ENCODE measurements around the gene DCC. TPM values are rescaled to one million over a fixed set of nuclear protein-coding genes. Genes with fewer than 3 reads are reported as not detected.

The DCC gene
- total and polyA plus RNA-seq, 2 of the 8 experiments (the other 6 are each of a cell fraction or from before 2014, with no cell fraction given) = 0.14 to 1.4 TPM

DNA sequence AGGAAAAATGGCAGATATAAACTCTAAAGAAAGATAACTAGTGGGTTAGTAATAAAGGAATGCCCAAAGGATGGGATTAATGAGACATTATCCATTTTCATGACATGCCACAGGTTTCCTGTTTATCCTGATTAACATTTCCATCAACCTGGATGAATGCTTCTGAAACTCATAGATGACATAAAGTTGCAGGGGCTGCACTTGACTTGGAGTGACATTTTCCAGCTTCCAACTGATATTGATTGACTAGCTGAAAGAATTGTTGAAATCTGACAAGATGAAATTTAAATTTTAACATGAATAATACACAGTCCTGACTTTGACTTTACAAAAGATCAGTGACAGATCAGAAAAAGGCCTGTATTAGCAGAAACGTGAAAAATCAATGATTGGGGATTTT lies 214.2 kb downstream of the DCC start:
- Histone ChIP-seq H3K79me2 (ENCODE audit: control insufficient read depth in 1 of 2, insufficient read depth in 2 of 2, low read length in 2 of 2) (no peaks in the 10 kb centered on the region), H3K4me2 (ENCODE audit: insufficient read depth in 1 of 2, low read depth in 2 of 2, low read length in 2 of 2) (no peak overlapping the region)
- no peak for FAIRE-seq

More for the DNA sequence above, 214.2 kb downstream of the DCC start:
- Histone ChIP-seq H4K20me1 (replicated peaks in 1 of 2; ENCODE audit: control insufficient read depth in 1 of 2, insufficient read depth in 2 of 2, low read length in 2 of 2) (peaks cover 0 to 2% of the 10 kb centered on the region in 2 experiments), H3K4me3 (ENCODE audit: extremely low read depth in 1 of 4, insufficient read depth in 2 of 4, low read depth in 3 of 4, low read length in 4 of 4) (no peak overlapping the region), H3K27me3 (replicated peaks in 1 of 4; ENCODE audit: control insufficient read depth in 3 of 4, extremely low read depth in 1 of 4, insufficient read depth in 3 of 4, low read length in 3 of 4) (no peaks in the 10 kb centered on the region), H2AFZ (ENCODE audit: low read length) (no peak overlapping the region), H3K18ac (ENCODE audit: extremely low read depth, low read length) (no peak overlapping the region), H3K4me1 (replicated peaks in 1 of 4; ENCODE audit: control insufficient read depth in 3 of 4, insufficient read depth in 4 of 4, low read length in 3 of 4) (no peaks in the 10 kb centered on the region), H2AK5ac (ENCODE audit: low read depth, low read length) (no peak overlapping the region), H4K8ac (ENCODE audit: extremely low read depth, insufficient read depth, low read length) (no peak overlapping the region), H3K27ac (ENCODE audit: low read depth, low read length) (no peak overlapping the region), H3K79me1 (ENCODE audit: low read depth, low read length) (no peaks in the 10 kb centered on the region), H4K91ac (replicated peaks; ENCODE audit: insufficient read length, low read length) (no peak overlapping the region), H4K5ac (ENCODE audit: insufficient read length, low read depth, low read length) (no peak overlapping the region), H3K14ac (ENCODE audit: insufficient read length) (no peak overlapping the region), H3K36me3 (ENCODE audit: control insufficient read depth in 2 of 4, insufficient read depth in 4 of 4, low read length in 3 of 4) (no peaks in the 10 kb centered on the region), H3K23me2 (ENCODE audit: low read depth, low read length) (no peaks in the 10 kb centered on the region; the same call in 1 of the 2 replicates), H2BK20ac (ENCODE audit: low read length) (no peak overlapping the region), H3K56ac (replicated peaks; ENCODE audit: insufficient read length, low read depth, low read length) (no peak overlapping the region), H2BK12ac (ENCODE audit: low read depth, low read length) (no peak overlapping the region), H3K9me3 (ENCODE audit: insufficient read depth in 2 of 2, low read depth in 1 of 2, low read length in 1 of 2) (no peaks in the 10 kb centered on the region), H2BK120ac (replicated peaks; ENCODE audit: low read depth, low read length) (no peak overlapping the region), H3K23ac (ENCODE audit: insufficient read length) (no peak overlapping the region), H2BK15ac (ENCODE audit: low read length) (no peak overlapping the region), H2BK5ac (ENCODE audit: low read depth, low read length) (no peak overlapping the region), H3K4ac (replicated peaks; ENCODE audit: insufficient read length, low read depth, low read length) (no peak overlapping the region), H3K9ac (replicated peaks in 1 of 4; ENCODE audit: extremely low read depth in 1 of 4, low read depth in 3 of 4, low read length in 3 of 4) (no peak overlapping the region)
- CTCF ChIA-PET (ENCODE audit: partially characterized antibody) = interaction anchor here (0.9 kb wide), 1 partner anchor 13 kb away, joined by 3 read pairs; no protein-coding TSS in a partner anchor
- 91% methylated on average over 1 of the region's 1 CpG; no CpG with 5 or more reads in 1 of the 2 experiments for WGBS, 2 experiments (ENCODE audit: extremely low coverage in 1 of 2, insufficient coverage in 1 of 2, insufficient read length in 1 of 2, insufficient replicate concordance in 2 of 2, low coverage in 1 of 2, low lambda C conversion rate in 2 of 2, missing lambda C conversion rate in 1 of 2)
- DNase-seq (ENCODE audit: low read depth in 1 of 2, low spot score in 2 of 2) = no peak
- POLR2A ChIA-PET (ENCODE audit: partially characterized antibody) = no interaction called here
- TF ChIP-seq KDM5A (IDR thresholded peaks at IDR 0.05; ENCODE audit: low read length) = no peak
- no peak for TF ChIP-seq MAFK (IDR thresholded peaks at IDR 0.05; ENCODE audit: low read depth, low read length)
- TF ChIP-seq JUN (IDR thresholded peaks at IDR 0.05; ENCODE audit: low read depth, low read length) = no peak
- TF ChIP-seq POU5F1 (IDR thresholded peaks at IDR 0.05; ENCODE audit: low read depth, low read length) = no peak
- no peak for TF ChIP-seq RXRA (IDR thresholded peaks at IDR 0.05; ENCODE audit: insufficient read depth, low read depth, low read length)
- TF ChIP-seq SP4 (IDR thresholded peaks at IDR 0.05; ENCODE audit: low read length) = no peak
- TF ChIP-seq TEAD4 (IDR thresholded peaks at IDR 0.05; ENCODE audit: low read depth, low read length) = no peak
- no peak for TF ChIP-seq FOSL1 (IDR thresholded peaks at IDR 0.05; ENCODE audit: insufficient read depth, low read depth, low read length)
- TF ChIP-seq, protein P1, sequence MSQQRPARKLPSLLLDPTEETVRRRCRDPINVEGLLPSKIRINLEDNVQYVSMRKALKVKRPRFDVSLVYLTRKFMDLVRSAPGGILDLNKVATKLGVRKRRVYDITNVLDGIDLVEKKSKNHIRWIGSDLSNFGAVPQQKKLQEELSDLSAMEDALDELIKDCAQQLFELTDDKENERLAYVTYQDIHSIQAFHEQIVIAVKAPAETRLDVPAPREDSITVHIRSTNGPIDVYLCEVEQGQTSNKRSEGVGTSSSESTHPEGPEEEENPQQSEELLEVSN (IDR thresholded peaks at IDR 0.05) = no peak
- TF ChIP-seq SUZ12 (IDR thresholded peaks at IDR 0.05; ENCODE audit: low read length) = no peak

All from H1 (cell line).